Fibroblast of lung (primary cell): Measurements from ENCODE around the gene ASXL1.

Experiments
- EZH2 ChIP-seq: IDR thresholded peaks from 2 replicates; pipeline ENCODE4 v1.5.1; 2012; ENCODE audit warnings: low read length, control low read depth, mild to moderate bottlenecking; ENCODE audit errors: missing control alignments
- TF ChIP-seq, protein P1 (sequence below), 2 donors: IDR thresholded peaks in 1 of 2; conservative IDR thresholded peaks in 1 of 2; 1 replicate in 1 of 2; 2 replicates in 1 of 2; pipeline ENCODE4 v1.5.1; 2011 to 2012; ENCODE audit warnings: low read length in 2 of 2, control low read depth in 1 of 2, inconsistent platforms in 1 of 2, low read depth in 1 of 2, mild to moderate bottlenecking in 1 of 2

DNA sequence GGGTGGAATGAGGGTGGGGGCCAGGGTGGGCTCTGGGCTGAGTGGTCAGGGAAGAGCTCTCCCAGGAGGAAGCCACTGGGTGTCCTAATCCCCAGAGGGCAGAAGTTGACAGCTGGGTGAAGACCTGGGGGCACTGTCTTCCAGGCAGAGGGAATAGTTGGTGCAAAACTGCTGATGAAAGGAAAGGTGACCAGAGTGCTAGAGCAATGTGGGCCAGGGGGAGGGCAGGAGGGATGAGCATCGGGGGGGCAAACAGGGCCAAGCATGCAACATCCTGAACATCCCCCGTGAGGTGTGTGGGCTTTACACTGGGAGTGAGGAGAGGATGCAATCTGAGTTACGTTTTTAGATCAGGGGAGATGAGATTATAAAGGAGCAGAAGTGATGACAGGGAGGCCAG is 129.2 kb downstream of the ASXL1 start:
- TF ChIP-seq, protein P1, sequence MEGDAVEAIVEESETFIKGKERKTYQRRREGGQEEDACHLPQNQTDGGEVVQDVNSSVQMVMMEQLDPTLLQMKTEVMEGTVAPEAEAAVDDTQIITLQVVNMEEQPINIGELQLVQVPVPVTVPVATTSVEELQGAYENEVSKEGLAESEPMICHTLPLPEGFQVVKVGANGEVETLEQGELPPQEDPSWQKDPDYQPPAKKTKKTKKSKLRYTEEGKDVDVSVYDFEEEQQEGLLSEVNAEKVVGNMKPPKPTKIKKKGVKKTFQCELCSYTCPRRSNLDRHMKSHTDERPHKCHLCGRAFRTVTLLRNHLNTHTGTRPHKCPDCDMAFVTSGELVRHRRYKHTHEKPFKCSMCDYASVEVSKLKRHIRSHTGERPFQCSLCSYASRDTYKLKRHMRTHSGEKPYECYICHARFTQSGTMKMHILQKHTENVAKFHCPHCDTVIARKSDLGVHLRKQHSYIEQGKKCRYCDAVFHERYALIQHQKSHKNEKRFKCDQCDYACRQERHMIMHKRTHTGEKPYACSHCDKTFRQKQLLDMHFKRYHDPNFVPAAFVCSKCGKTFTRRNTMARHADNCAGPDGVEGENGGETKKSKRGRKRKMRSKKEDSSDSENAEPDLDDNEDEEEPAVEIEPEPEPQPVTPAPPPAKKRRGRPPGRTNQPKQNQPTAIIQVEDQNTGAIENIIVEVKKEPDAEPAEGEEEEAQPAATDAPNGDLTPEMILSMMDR (conservative IDR thresholded peaks at IDR 0.05 in 1 of 2, IDR thresholded peaks at IDR 0.05 in 1 of 2; ENCODE audit: low read depth in 1 of 2, low read length in 2 of 2), result no peak
- TF ChIP-seq EZH2, result no peak
